T-cell (primary cell): ENCODE data around the gene KIAA1755. TPM values are rescaled to one million over a fixed set of nuclear protein-coding genes. Genes with fewer than 3 reads are reported as not detected.
A peak's percentile ranks its signal among the peaks of the same experiment; 100 is the strongest.
"Not testable (repeated sequence)": the region's sequence is repeated elsewhere in the genome, so short reads cannot be mapped to it uniquely, and the experiment has no call there.

ENCODE experiments used
- ATAC-seq, 4 experiments: fragments of 200-7000 bp in 3 of 4; fragments of 150-1000 bp in 1 of 4; cut with Tn5 transposase; replicated peaks in 1 of 4; 1 replicate in 3 of 4; 2 replicates in 1 of 4; pipeline ENCODE4 v1.10.0; 2021; ENCODE audit warnings: moderate library complexity in 3 of 4, mild to moderate bottlenecking in 2 of 4, moderate number of reproducible peaks in 1 of 4
- CTCF ChIA-PET, 2 donors: fragments of 300-600 bp; sonication (Branson Sonifier 250); formaldehyde crosslinking; loops; one replicate each; lab custom pipeline; 2022; ENCODE audit warnings: antibody characterized with exemption in 2 of 2; lab: Charles Lee
- POLR2A ChIA-PET, 2 donors: fragments of 300-600 bp; sonication (Branson Sonifier 250); formaldehyde crosslinking; loops; one replicate each; lab custom pipeline; 2022; ENCODE audit warnings: antibody characterized with exemption in 2 of 2; lab: Charles Lee
- DNase-seq, 35 experiments: peaks; one replicate each; pipeline versions ENCODE4 v3.0.0 to v3.0.0-alpha.2; 2013 to 2023
- H3K27ac ChIP-seq: one replicate; pipeline ENCODE4 v1.5.1; 2013; ENCODE audit warnings: low read length
- H3K27me3 ChIP-seq, 2 experiments: replicated peaks in 1 of 2; 1 replicate in 1 of 2; 2 replicates in 1 of 2; pipeline versions ENCODE4 v1.6.1 to v1.7.0; 2013; ENCODE audit warnings: low read length in 1 of 2, mixed read lengths in 1 of 2; ENCODE audit not compliant: control insufficient read depth in 2 of 2, insufficient read depth in 2 of 2; ENCODE audit errors: extremely low read depth in 1 of 2
- H3K36me3 ChIP-seq, 2 donors: 1 replicate in 1 of 2; 2 replicates in 1 of 2; pipeline versions ENCODE4 v1.6.1 to v1.7.0; 2013; ENCODE audit warnings: low read length in 1 of 2; ENCODE audit not compliant: control insufficient read depth in 2 of 2, insufficient read depth in 1 of 2; ENCODE audit errors: extremely low read depth in 1 of 2
- H3K4me1 ChIP-seq, 2 experiments: 1 replicate in 1 of 2; 2 replicates in 1 of 2; pipeline versions ENCODE4 v1.6.1 to v1.7.0; 2013; ENCODE audit warnings: low read length in 2 of 2, mixed read lengths in 1 of 2; ENCODE audit not compliant: insufficient read depth in 2 of 2, control insufficient read depth in 1 of 2; ENCODE audit errors: extremely low read depth in 1 of 2
- H3K4me3 ChIP-seq, 2 donors: 1 replicate in 1 of 2; 2 replicates in 1 of 2; pipeline versions ENCODE4 v1.5.1 to v1.7.0; 2013; ENCODE audit warnings: mild to moderate bottlenecking in 2 of 2, low read length in 1 of 2, moderate library complexity in 1 of 2; ENCODE audit not compliant: control insufficient read depth in 1 of 2; ENCODE audit errors: extremely low read depth in 1 of 2
- H3K9me3 ChIP-seq: 2 replicates; pipeline ENCODE4 v1.7.0; 2013
- H3K27ac Mint-ChIP-seq, 2 donors: one replicate each; pipeline ENCODE4 v1.8.0; 2020 to 2021; ENCODE audit warnings: mild to moderate bottlenecking in 2 of 2, mixed read lengths in 2 of 2
- H3K27me3 Mint-ChIP-seq, 2 donors: one replicate each; pipeline ENCODE4 v1.8.0; 2021 to 2022; ENCODE audit warnings: mixed read lengths in 2 of 2
- H3K36me3 Mint-ChIP-seq: one replicate; pipeline ENCODE4 v1.8.0; 2021; ENCODE audit warnings: mixed read lengths
- H3K4me1 Mint-ChIP-seq, 3 donors: one replicate each; pipeline ENCODE4 v1.8.0; 2020 to 2022; ENCODE audit warnings: mixed read lengths in 3 of 3, mild to moderate bottlenecking in 1 of 3
- H3K4me3 Mint-ChIP-seq, 3 donors: one replicate each; pipeline ENCODE4 v1.8.0; 2020 to 2022; ENCODE audit warnings: mild to moderate bottlenecking in 3 of 3, mixed read lengths in 3 of 3, moderate library complexity in 3 of 3
- H3K9me3 Mint-ChIP-seq, 3 donors: one replicate each; pipeline ENCODE4 v1.8.0; 2020 to 2022; ENCODE audit warnings: mixed read lengths in 3 of 3
- WGBS: methylation state at CpG from one replicate; pipeline ENCODE4 v1.1.5; 2013; ENCODE audit warnings: missing lambda C conversion rate; ENCODE audit not compliant: insufficient coverage; 5-methylcytosine and 5-hydroxymethylcytosine counted together
- total RNA-seq, 35 experiments: library from RNA in 6 of 35; stranded (reverse) in 6 of 35; fragments of 120-200 nt in 1 of 35; gene quantifications; one replicate each; pipeline versions ENCODE4 v1.2.1 to v1.2.4 and lab custom pipeline; 2013 to 2026

KIAA1755 gene
- total RNA-seq, 5 donors from 2014 or later (not counting 1 experiment from before 2014, with no cell fraction given) = not detected

DNA sequence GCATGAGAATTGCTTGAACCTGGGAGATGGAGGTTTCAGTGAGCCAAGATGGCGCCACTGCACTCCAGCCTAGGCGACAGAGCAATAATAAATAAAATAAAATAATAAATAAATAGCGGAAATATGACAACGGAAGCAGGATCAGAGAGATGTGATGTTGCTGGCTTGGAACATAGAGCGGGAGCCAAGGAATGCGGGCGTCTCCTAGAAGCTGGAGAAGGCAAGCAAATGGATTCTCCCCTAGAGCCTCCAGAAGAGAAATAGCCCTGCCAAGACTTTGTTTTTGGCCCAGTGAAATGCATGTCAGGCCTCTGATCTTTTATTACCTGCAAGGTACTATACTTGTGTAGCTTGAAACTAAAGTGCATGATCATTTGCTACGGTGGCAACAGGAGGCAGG lies 12.4 kb downstream of the KIAA1755 start:
- no peaks in the 10 kb centered on the region for H3K4me1 ChIP-seq
- H3K4me3 ChIP-seq = no peak overlapping the region
- H3K36me3 Mint-ChIP-seq = no peaks in the 10 kb centered on the region
- H3K4me3 Mint-ChIP-seq = no peak overlapping the region
- ATAC-seq = no peak
- no peak for DNase-seq
- peaks cover 11 to 17% of the 10 kb centered on the region in 2 donors for H3K27me3 Mint-ChIP-seq
- H3K9me3 Mint-ChIP-seq = peaks cover 3 to 8% (median 7%) of the 10 kb centered on the region in 3 donors
- H3K4me1 Mint-ChIP-seq = no peaks in the 10 kb centered on the region
- H3K27me3 ChIP-seq = peaks cover 0 to 24% of the 10 kb centered on the region in 2 experiments
- no peak overlapping the region for H3K27ac Mint-ChIP-seq
- no peaks in the 10 kb centered on the region for H3K36me3 ChIP-seq
- H3K27ac ChIP-seq = no peak overlapping the region
- CTCF ChIA-PET = no interaction called here
- WGBS = 98% methylated on average over 5 of the region's 8 CpGs
- H3K9me3 ChIP-seq = no peaks in the 10 kb centered on the region
- POLR2A ChIA-PET = no interaction called here

DNA sequence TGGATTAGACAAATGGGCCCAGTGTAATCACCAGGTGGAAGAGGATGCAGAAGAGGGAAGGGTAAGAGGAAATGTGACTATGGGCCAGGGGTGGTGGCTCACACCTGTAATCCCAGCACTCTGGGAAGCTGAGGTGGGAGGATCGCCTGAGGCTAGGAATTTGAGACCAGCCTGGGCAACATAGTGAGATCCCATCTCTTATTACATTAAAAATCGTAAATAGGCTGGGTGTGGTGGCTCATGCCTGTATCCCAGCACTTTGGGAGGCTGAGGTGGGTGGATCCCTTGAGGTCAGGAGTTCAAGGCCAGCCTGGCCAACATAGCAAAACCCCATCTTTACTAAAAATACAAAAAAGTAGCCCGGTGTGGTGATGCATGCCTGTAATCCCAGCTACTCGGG lies 12.8 kb downstream of the KIAA1755 start:
- H3K4me3 ChIP-seq, H3K9me3 ChIP-seq, H3K36me3 ChIP-seq, H3K4me3 Mint-ChIP-seq, H3K27ac Mint-ChIP-seq, CTCF ChIA-PET, H3K36me3 Mint-ChIP-seq, H3K4me1 Mint-ChIP-seq, POLR2A ChIA-PET, H3K27ac ChIP-seq, DNase-seq, ATAC-seq, H3K4me1 ChIP-seq: not testable (repeated sequence)
- H3K27me3 ChIP-seq = peaks cover 0 to 20% of the 10 kb centered on the region in 2 experiments
- H3K27me3 Mint-ChIP-seq = peaks cover 9 to 14% of the 10 kb centered on the region in 2 donors
- H3K9me3 Mint-ChIP-seq = peaks cover 3 to 12% (median 11%) of the 10 kb centered on the region in 3 donors
- no CpG with 5 or more reads among the region's 4 CpGs for WGBS

DNA sequence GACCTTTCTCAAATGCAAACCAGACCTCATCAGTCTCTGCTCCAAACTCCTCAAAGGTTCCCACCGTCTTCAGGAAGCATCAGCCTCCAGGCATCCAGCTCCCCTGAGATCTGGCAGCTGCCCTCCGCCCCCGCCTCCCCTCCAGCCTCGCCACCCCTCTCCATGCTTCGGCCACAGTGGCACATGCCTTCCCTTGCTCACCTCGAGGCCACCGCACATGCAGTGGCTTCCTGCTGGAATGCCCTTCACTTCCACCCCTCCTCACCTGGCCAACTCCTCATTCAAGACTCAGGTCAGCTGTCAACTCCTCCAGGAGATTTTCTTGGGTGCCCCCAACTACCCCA lies 13.4 kb downstream of the KIAA1755 start:
- 89% methylated on average over 7 of the region's 7 CpGs for WGBS
- DNase-seq (no peak), ATAC-seq (no peak)
- peaks cover 3% of the 10 kb centered on the region for H3K36me3 Mint-ChIP-seq
- no peak overlapping the region for H3K27ac Mint-ChIP-seq
- no peaks in the 10 kb centered on the region for H3K4me1 Mint-ChIP-seq
- POLR2A ChIA-PET = no interaction called here
- no peak overlapping the region for H3K4me3 Mint-ChIP-seq
- H3K27me3 ChIP-seq = peaks cover 0 to 16% of the 10 kb centered on the region in 2 experiments
- H3K9me3 Mint-ChIP-seq = peaks cover 4 to 16% (median 14%) of the 10 kb centered on the region in 3 donors
- H3K9me3 ChIP-seq = no peaks in the 10 kb centered on the region
- H3K27ac ChIP-seq = no peak overlapping the region
- no peaks in the 10 kb centered on the region for H3K4me1 ChIP-seq
- H3K27me3 Mint-ChIP-seq = peaks cover 7 to 12% of the 10 kb centered on the region in 2 donors
- H3K36me3 ChIP-seq = no peaks in the 10 kb centered on the region
- CTCF ChIA-PET = interaction anchor here in 1 of 2 donors (0.6 kb wide), 1 partner anchor 112 kb away, joined by 3 read pairs; no protein-coding TSS in a partner anchor
- H3K4me3 ChIP-seq = no peak overlapping the region

DNA sequence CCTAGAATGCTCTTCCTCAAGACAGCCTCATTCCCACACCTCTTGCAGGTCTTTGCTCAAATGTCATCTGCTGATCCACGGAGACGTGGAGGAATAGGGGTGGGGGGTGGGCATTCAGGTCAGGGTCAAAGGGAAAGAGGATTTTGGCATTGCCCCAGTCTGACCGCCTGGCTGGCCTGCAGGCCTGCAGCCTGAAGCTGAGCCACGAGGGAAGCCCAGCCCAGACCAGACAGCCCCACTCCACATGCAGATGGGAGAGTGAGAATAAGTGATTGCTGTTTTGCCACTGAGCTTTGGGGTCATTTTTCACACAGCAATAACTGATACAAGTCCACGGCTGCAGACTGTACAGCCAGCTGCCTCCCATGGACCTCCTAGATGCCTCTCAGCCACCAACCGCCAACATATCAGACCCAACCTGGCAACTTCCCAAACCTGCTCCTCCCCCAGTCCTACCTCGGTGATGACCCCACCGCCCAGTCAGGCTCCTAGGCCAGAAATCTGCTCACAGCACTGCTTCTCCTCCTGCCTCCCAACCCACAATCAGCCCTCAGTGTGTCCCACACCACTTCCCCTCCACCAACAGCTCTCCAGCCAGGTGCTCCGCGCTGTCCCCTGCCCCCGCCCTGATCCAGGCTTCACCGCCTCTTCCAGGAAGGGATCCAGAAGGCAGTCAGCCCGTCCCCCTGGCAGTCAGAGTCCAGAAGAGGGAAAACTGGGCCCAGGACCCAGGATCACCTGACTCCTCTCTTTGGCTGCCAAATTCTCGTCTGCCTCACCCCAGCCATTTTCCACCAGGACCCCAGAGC lies 14.0 kb downstream of the KIAA1755 start:
- CTCF ChIA-PET = interaction anchor here in 1 of 2 donors (0.6 kb wide), 1 partner anchor 113 kb away, joined by 3 read pairs; no protein-coding TSS in a partner anchor
- H3K27me3 Mint-ChIP-seq = peaks cover 6 to 10% of the 10 kb centered on the region in 2 donors
- 79% methylated on average over 10 of the region's 14 CpGs for WGBS

DNA sequence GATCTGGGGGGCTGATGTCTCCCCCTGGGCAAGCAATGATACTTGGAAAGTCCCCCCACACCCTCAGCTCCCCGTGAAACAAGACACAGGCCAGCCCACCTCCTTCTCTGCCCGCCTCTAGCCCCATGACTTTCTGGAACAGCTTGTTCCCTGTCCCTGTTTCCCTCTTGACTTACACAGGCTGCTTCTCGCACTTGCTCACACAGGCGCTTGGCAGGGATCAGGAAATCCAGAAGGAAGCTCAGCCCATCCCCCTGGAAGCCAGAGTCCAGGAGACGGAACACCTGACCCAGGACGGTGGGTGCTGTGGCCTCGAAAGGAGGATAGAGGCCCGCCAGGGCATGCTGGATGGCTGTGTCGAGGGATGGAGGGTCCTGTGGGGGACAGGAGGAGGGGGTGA lies 14.8 kb downstream of the KIAA1755 start:
- no peaks in the 10 kb centered on the region for H3K4me1 Mint-ChIP-seq
- Histone ChIP-seq H3K27me3 (peaks cover 0 to 29% of the 10 kb centered on the region in 2 experiments), H3K36me3 (no peaks in the 10 kb centered on the region), H3K9me3 (no peaks in the 10 kb centered on the region), H3K4me3 (no peak overlapping the region), H3K27ac (no peak overlapping the region), H3K4me1 (no peaks in the 10 kb centered on the region)
- H3K27me3 Mint-ChIP-seq = peaks cover 6 to 10% of the 10 kb centered on the region in 2 donors
- ChIA-PET CTCF (no interaction called here), POLR2A (no interaction called here)
- WGBS = 72% methylated on average over 6 of the region's 9 CpGs
- peaks cover 6 to 23% (median 17%) of the 10 kb centered on the region in 3 donors for H3K9me3 Mint-ChIP-seq
- ATAC-seq (no peak), DNase-seq (no peak)
- peaks cover 4% of the 10 kb centered on the region for H3K36me3 Mint-ChIP-seq
- no peak overlapping the region for H3K4me3 Mint-ChIP-seq
- no peak overlapping the region for H3K27ac Mint-ChIP-seq

More for the DNA sequence above, 14.0 kb downstream of the KIAA1755 start:
- H3K4me1 Mint-ChIP-seq = no peaks in the 10 kb centered on the region
- Histone ChIP-seq H3K27ac (no peak overlapping the region), H3K9me3 (no peaks in the 10 kb centered on the region), H3K27me3 (peaks cover 0 to 21% of the 10 kb centered on the region in 2 experiments), H3K4me3 (no peak overlapping the region), H3K36me3 (no peaks in the 10 kb centered on the region), H3K4me1 (no peaks in the 10 kb centered on the region)
- H3K4me3 Mint-ChIP-seq = no peak overlapping the region
- H3K9me3 Mint-ChIP-seq = peaks cover 6 to 21% (median 17%) of the 10 kb centered on the region in 3 donors
- no peak for ATAC-seq
- no peak for DNase-seq
- H3K27ac Mint-ChIP-seq = peak overlapping the region in 1 of 2 donors; percentile 40
- H3K36me3 Mint-ChIP-seq = peaks cover 4% of the 10 kb centered on the region
- POLR2A ChIA-PET = no interaction called here

DNA sequence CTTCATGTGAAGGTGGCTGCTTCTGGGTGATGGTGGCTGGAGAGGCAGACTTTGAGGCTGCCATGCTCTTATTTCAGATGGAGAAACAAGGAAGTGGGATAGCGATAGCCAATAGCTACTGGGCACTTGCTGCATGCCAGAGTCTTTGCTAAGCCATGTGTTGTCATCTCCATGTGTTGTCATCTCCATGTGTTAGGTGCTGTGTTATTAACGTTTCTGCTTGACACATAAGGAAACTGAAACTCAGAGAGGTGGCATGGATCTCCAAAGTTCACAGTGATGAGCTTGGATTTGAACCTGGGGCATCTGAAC lies 16.9 kb downstream of the KIAA1755 start:
- Mint-ChIP-seq H3K27ac (no peak overlapping the region), H3K27me3 (peaks cover 10 to 11% of the 10 kb centered on the region in 2 donors), H3K4me1 (no peaks in the 10 kb centered on the region), H3K9me3 (peaks cover 6 to 23% (median 17%) of the 10 kb centered on the region in 3 donors), H3K36me3 (peaks cover 4% of the 10 kb centered on the region), H3K4me3 (no peak overlapping the region)
- no peaks in the 10 kb centered on the region for H3K4me1 ChIP-seq
- H3K9me3 ChIP-seq = no peaks in the 10 kb centered on the region
- no peaks in the 10 kb centered on the region for H3K36me3 ChIP-seq
- H3K27me3 ChIP-seq = peaks cover 0 to 37% of the 10 kb centered on the region in 2 experiments
- H3K27ac ChIP-seq = no peak overlapping the region
- no peak overlapping the region for H3K4me3 ChIP-seq
- POLR2A ChIA-PET = no interaction called here
- ATAC-seq (no peak), DNase-seq (no peak)
- 50% methylated on average over 2 of the region's 2 CpGs for WGBS
- CTCF ChIA-PET = no interaction called here
